Tibial nerve (tissue), 3 donors: ENCODE results near the gene SNX30.

Experiments used
- POLR2A ChIP-seq, 2 donors: fragments of 450-650 bp; IDR thresholded peaks; one replicate each; pipeline ENCODE4 v1.6.1; 2017; ENCODE audit warnings: antibody characterized with exemption in 2 of 2, mild to moderate bottlenecking in 2 of 2, moderate library complexity in 2 of 2
- TF ChIP-seq, protein P1 (sequence below), 5 experiments: fragments of 200-600 bp in 3 of 5; fragments of 450-650 bp in 2 of 5; sonication (generic) in 3 of 5; IDR thresholded peaks; one replicate each; pipeline ENCODE4 v1.5.1; 2016 to 2019; ENCODE audit warnings: antibody characterized with exemption in 5 of 5, mild to moderate bottlenecking in 3 of 5, moderate library complexity in 2 of 5

GRCh38 chr9:112712678-112713077 is 37.9 kb upstream of the SNX30 start:
- TF ChIP-seq, protein P1, sequence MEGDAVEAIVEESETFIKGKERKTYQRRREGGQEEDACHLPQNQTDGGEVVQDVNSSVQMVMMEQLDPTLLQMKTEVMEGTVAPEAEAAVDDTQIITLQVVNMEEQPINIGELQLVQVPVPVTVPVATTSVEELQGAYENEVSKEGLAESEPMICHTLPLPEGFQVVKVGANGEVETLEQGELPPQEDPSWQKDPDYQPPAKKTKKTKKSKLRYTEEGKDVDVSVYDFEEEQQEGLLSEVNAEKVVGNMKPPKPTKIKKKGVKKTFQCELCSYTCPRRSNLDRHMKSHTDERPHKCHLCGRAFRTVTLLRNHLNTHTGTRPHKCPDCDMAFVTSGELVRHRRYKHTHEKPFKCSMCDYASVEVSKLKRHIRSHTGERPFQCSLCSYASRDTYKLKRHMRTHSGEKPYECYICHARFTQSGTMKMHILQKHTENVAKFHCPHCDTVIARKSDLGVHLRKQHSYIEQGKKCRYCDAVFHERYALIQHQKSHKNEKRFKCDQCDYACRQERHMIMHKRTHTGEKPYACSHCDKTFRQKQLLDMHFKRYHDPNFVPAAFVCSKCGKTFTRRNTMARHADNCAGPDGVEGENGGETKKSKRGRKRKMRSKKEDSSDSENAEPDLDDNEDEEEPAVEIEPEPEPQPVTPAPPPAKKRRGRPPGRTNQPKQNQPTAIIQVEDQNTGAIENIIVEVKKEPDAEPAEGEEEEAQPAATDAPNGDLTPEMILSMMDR (IDR thresholded peaks at IDR 0.05): no peak
- no peak for TF ChIP-seq POLR2A (IDR thresholded peaks at IDR 0.05)
